HG03460 (cell line): ENCODE data around the gene LIFR.
"Not testable (repeated sequence)": the region's sequence is repeated elsewhere in the genome, so short reads cannot be mapped to it uniquely, and the experiment has no call there.

ENCODE experiments used
- ATAC-seq: cut with Tn5 transposase; IDR thresholded peaks from one replicate; pipeline ENCODE4 v1.9.1; 2021; ENCODE audit not compliant: unreplicated experiment

Gene LIFR

GRCh38 chr5:38524022-38524421, 32.4 kb downstream of the LIFR start:
- ATAC-seq, result no peak

- ATAC-seq, result no peak
Observed at GRCh38 chr5:38519476-38519875, 37.0 kb downstream of the LIFR start.

- no peak for ATAC-seq
Observed at GRCh38 chr5:38518341-38518740, 38.1 kb downstream of the LIFR start.

- not testable (repeated sequence) for ATAC-seq
Observed at GRCh38 chr5:38516649-38517048, 39.8 kb downstream of the LIFR start.

- ATAC-seq, result no peak
Observed at GRCh38 chr5:38515646-38516045, 40.8 kb downstream of the LIFR start.

- no peak for ATAC-seq
Observed at GRCh38 chr5:38515092-38515491, 41.4 kb downstream of the LIFR start.

GRCh38 chr5:38509185-38509584, 47.3 kb downstream of the LIFR start:
- ATAC-seq, result no peak

GRCh38 chr5:38506302-38506701, 50.1 kb downstream of the LIFR start:
- ATAC-seq, result no peak

- ATAC-seq, result no peak
Observed at GRCh38 chr5:38500573-38501260, 55.7 kb downstream of the LIFR start.

- no peak for ATAC-seq
Observed at GRCh38 chr5:38497946-38498345, 58.5 kb downstream of the LIFR start.

- ATAC-seq, result no peak
Observed at GRCh38 chr5:38494763-38495162, 61.7 kb downstream of the LIFR start.

- no peak for ATAC-seq
Observed at GRCh38 chr5:38494175-38494574, 62.3 kb downstream of the LIFR start.

- no peak for ATAC-seq
Observed at GRCh38 chr5:38483805-38484398, 72.5 kb downstream of the LIFR start.

- no peak for ATAC-seq
Observed at GRCh38 chr5:38479315-38479904, 77.0 kb downstream of the LIFR start.

- ATAC-seq, result no peak
Observed at GRCh38 chr5:38478878-38479277, 77.6 kb downstream of the LIFR start.

- ATAC-seq, result no peak
Observed at GRCh38 chr5:38478166-38478565, 78.3 kb downstream of the LIFR start.

- ATAC-seq, result no peak
Observed at GRCh38 chr5:38473008-38473407, 83.4 kb downstream of the LIFR start.

- no peak for ATAC-seq
Observed at GRCh38 chr5:38472541-38472940, 83.9 kb downstream of the LIFR start.

- ATAC-seq, result no peak
Observed at GRCh38 chr5:38471709-38472108, 84.7 kb downstream of the LIFR start.

GRCh38 chr5:38469707-38470267, 86.7 kb downstream of the LIFR start:
- ATAC-seq, result no peak

GRCh38 chr5:38468978-38469706, 87.3 kb downstream of the LIFR start:
- no peak for ATAC-seq
